ENCODE measurements around the gene MRPL36.

The MRPL36 gene

GRCh38 chr5:1755321-1755949, 44.2 kb downstream of the MRPL36 start:
- TF ChIP-seq CTCF (IDR thresholded peaks at IDR 0.05; ENCODE audit: borderline replicate concordance, insufficient read depth, low read depth, low read length): no peak
- H3K4me3 ChIP-seq (ENCODE audit: low read depth, low read length): no peak overlapping the region

GRCh38 chr5:1754531-1755220, 45.0 kb downstream of the MRPL36 start:
- TF ChIP-seq CTCF (IDR thresholded peaks at IDR 0.05; ENCODE audit: borderline replicate concordance, insufficient read depth, low read depth, low read length): no peak
- H3K4me3 ChIP-seq (ENCODE audit: low read depth, low read length): no peak overlapping the region

GRCh38 chr5:1753490-1753889, 46.1 kb downstream of the MRPL36 start:
- no peak overlapping the region for H3K4me3 ChIP-seq (ENCODE audit: low read depth, low read length)
- no peak for TF ChIP-seq CTCF (IDR thresholded peaks at IDR 0.05; ENCODE audit: borderline replicate concordance, insufficient read depth, low read depth, low read length)

GRCh38 chr5:1752881-1753280, 46.8 kb downstream of the MRPL36 start:
- H3K4me3 ChIP-seq (ENCODE audit: low read depth, low read length): no peak overlapping the region
- no peak for TF ChIP-seq CTCF (IDR thresholded peaks at IDR 0.05; ENCODE audit: borderline replicate concordance, insufficient read depth, low read depth, low read length)

GRCh38 chr5:1751864-1752822, 47.5 kb downstream of the MRPL36 start:
- no peak for TF ChIP-seq CTCF (IDR thresholded peaks at IDR 0.05; ENCODE audit: borderline replicate concordance, insufficient read depth, low read depth, low read length)
- no peak overlapping the region for H3K4me3 ChIP-seq (ENCODE audit: low read depth, low read length)

GRCh38 chr5:1751026-1751863, 48.4 kb downstream of the MRPL36 start:
- H3K4me3 ChIP-seq (ENCODE audit: low read depth, low read length): no peak overlapping the region
- TF ChIP-seq CTCF (IDR thresholded peaks at IDR 0.05; ENCODE audit: borderline replicate concordance, insufficient read depth, low read depth, low read length): no peak

All from GM12875 (cell line).